ENCODE measurements around the gene PGR. TPM values are rescaled to one million over a fixed set of nuclear protein-coding genes. Genes with fewer than 3 reads are reported as not detected.

The PGR gene
- total RNA-seq, 1 experiment from 2014 or later = 0.20 TPM

GRCh38 chr11:101030692-101031091, 98.9 kb downstream of the PGR start:
- no peaks in the 10 kb centered on the region for H3K27me3 Mint-ChIP-seq (ENCODE audit: low read depth)
- TF ChIP-seq ZNF416 (CRISPR knock-in tag; IDR thresholded peaks at IDR 0.05) (no peak), ATF6 (CRISPR knock-in tag; IDR thresholded peaks at IDR 0.05) (no peak), NFE2L1 (CRISPR knock-in tag; IDR thresholded peaks at IDR 0.05) (no peak), GRHL2 (CRISPR knock-in tag; IDR thresholded peaks at IDR 0.05; ENCODE audit: insufficient replicate concordance, severe bottlenecking) (no peak), PRRX2 (CRISPR knock-in tag; IDR thresholded peaks at IDR 0.05) (no peak), ZNF263 (CRISPR knock-in tag; IDR thresholded peaks at IDR 0.05; ENCODE audit: low read depth) (no peak), HMGXB4 (CRISPR knock-in tag; IDR thresholded peaks at IDR 0.05) (no peak), NR1H2 (CRISPR knock-in tag; IDR thresholded peaks at IDR 0.05) (no peak)
- DNase-seq (ENCODE audit: low spot score) (no peak), ATAC-seq (no peak)
- CTCF ChIA-PET = no interaction called here
- POLR2A ChIA-PET = interaction anchor here (0.6 kb wide), 1 partner anchor 364 kb away, joined by 4 read pairs; no protein-coding TSS in a partner anchor
- H3K9me3 Mint-ChIP-seq = no peaks in the 10 kb centered on the region; the same call in 1 of the 2 replicates
- no peak overlapping the region for H3K4me3 Mint-ChIP-seq
- 0 out of 2 replicates have a peak, but pooled peaks cover 2% of the 10 kb centered on the region for H3K4me1 Mint-ChIP-seq
- no peak overlapping the region for H3K27ac Mint-ChIP-seq
- no peaks in the 10 kb centered on the region for H3K36me3 Mint-ChIP-seq

GRCh38 chr11:101030015-101030414, 99.6 kb downstream of the PGR start:
- no peak for TF ChIP-seq SMAD4 (CRISPR knock-in tag; IDR thresholded peaks at IDR 0.05)
- no peak for TF ChIP-seq PRDM15 (CRISPR knock-in tag; IDR thresholded peaks at IDR 0.05)
- no peak for TF ChIP-seq MLX (CRISPR knock-in tag; IDR thresholded peaks at IDR 0.05)
- no peak for TF ChIP-seq JAZF1 (CRISPR knock-in tag; IDR thresholded peaks at IDR 0.05)
- no peak for TF ChIP-seq ZNF121 (CRISPR knock-in tag; IDR thresholded peaks at IDR 0.05)
- no peak for TF ChIP-seq RELA (CRISPR knock-in tag; IDR thresholded peaks at IDR 0.05; ENCODE audit: borderline replicate concordance)
- TF ChIP-seq IRF1 (CRISPR knock-in tag; IDR thresholded peaks at IDR 0.05) = no peak
- TF ChIP-seq GTF2I (CRISPR knock-in tag; conservative IDR thresholded peaks at IDR 0.05) = no peak
- Mint-ChIP-seq H3K36me3 (no peaks in the 10 kb centered on the region), H3K4me1 (0 out of 2 replicates have a peak, but pooled peaks cover 2% of the 10 kb centered on the region), H3K4me3 (no peak overlapping the region), H3K27ac (no peak overlapping the region), H3K27me3 (ENCODE audit: low read depth) (no peaks in the 10 kb centered on the region), H3K9me3 (no peaks in the 10 kb centered on the region; the same call in 1 of the 2 replicates)
- DNase-seq (ENCODE audit: low spot score) (no peak), ATAC-seq (no peak)
- POLR2A ChIA-PET = no interaction called here
- CTCF ChIA-PET = no interaction called here

Data from WTC11 (cell line).